Measurements from ENCODE around the gene SCN10A. TPM values are rescaled to one million over a fixed set of nuclear protein-coding genes. Genes with fewer than 3 reads are reported as not detected.
A peak's percentile ranks its signal among the peaks of the same experiment; 100 is the strongest.

The SCN10A gene
- total RNA-seq, result not detected in 2 replicates
- polyA plus RNA-seq, result not detected in 2 replicates

DNA sequence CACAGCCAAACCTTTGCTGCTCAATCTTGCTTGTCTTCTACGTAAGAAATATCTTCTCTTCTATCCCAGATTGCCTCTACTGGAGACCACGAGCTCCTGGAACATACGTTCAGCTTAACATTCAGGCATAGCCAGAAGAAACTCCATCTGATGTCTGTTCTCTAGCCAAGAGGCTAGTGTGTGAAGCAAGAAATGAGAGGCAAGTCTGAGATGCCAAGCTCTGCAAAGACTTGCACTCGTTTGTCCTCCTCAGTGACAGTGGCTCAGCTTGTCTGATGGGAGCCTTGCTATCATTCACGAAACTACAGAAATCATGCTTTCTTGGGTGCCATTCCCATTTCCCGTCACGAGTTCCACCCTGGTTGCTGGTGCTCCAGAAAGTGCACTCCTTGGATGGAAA, at the start of gene SCN10A:
Gene SCN10A, minus strand, starts transcription at position 192 of the 400 bp plus-strand sequence. CDS start 22,207 bp downstream, outside the sequence.
- no peak within 1 kb of the TSS for H3K27ac ChIP-seq
- H3K4me1 ChIP-seq (ENCODE audit: low read depth), result peaks cover 5% of the 10 kb centered on the region
- H3K27me3 ChIP-seq, result peaks cover 39% of the 10 kb centered on the region
- no peak for DNase-seq (ENCODE audit: low read depth in 1 of 2, low spot score in 1 of 2)
- TF ChIP-seq, protein P1, sequence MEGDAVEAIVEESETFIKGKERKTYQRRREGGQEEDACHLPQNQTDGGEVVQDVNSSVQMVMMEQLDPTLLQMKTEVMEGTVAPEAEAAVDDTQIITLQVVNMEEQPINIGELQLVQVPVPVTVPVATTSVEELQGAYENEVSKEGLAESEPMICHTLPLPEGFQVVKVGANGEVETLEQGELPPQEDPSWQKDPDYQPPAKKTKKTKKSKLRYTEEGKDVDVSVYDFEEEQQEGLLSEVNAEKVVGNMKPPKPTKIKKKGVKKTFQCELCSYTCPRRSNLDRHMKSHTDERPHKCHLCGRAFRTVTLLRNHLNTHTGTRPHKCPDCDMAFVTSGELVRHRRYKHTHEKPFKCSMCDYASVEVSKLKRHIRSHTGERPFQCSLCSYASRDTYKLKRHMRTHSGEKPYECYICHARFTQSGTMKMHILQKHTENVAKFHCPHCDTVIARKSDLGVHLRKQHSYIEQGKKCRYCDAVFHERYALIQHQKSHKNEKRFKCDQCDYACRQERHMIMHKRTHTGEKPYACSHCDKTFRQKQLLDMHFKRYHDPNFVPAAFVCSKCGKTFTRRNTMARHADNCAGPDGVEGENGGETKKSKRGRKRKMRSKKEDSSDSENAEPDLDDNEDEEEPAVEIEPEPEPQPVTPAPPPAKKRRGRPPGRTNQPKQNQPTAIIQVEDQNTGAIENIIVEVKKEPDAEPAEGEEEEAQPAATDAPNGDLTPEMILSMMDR (IDR thresholded peaks at IDR 0.05; ENCODE audit: low read depth, low read length), result no peak
- no peak within 1 kb of the TSS for H3K4me3 ChIP-seq
- no peaks in the 10 kb centered on the region for H3K9me3 ChIP-seq (ENCODE audit: low read depth)
- H3K36me3 ChIP-seq, result no peaks in the 10 kb centered on the region

DNA sequence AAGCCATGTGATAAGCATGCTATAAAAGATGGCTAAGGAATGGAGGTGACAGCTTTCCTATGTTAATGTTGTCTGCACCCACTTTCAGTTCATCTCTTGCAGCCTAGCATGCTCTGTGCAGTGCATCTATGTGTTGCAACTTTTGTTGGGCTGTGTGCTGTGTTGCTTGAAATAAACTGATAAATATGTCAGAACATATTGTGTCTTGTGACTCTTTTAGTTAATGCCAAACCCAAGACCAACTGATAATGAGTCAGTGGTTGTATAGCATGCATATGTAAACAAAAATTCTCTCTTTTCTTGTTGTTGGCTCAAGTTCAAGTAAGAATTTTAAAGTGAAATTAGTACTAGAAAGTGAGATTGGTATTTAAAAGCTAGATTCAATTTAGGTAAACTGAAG, 37.0 kb upstream of the SCN10A start:
- H3K27ac ChIP-seq, result no peak overlapping the region
- no peaks in the 10 kb centered on the region for H3K36me3 ChIP-seq
- H3K4me1 ChIP-seq (ENCODE audit: low read depth), result no peaks in the 10 kb centered on the region
- H3K27me3 ChIP-seq, result no peaks in the 10 kb centered on the region
- no peaks in the 10 kb centered on the region for H3K9me3 ChIP-seq (ENCODE audit: low read depth)
- TF ChIP-seq, protein P1 (IDR thresholded peaks at IDR 0.05; ENCODE audit: low read depth, low read length), result no peak
- no peak overlapping the region for H3K4me3 ChIP-seq
- DNase-seq (ENCODE audit: low read depth in 1 of 2, low spot score in 1 of 2), result peak in 1 of 2 donors; percentile 52

DNA sequence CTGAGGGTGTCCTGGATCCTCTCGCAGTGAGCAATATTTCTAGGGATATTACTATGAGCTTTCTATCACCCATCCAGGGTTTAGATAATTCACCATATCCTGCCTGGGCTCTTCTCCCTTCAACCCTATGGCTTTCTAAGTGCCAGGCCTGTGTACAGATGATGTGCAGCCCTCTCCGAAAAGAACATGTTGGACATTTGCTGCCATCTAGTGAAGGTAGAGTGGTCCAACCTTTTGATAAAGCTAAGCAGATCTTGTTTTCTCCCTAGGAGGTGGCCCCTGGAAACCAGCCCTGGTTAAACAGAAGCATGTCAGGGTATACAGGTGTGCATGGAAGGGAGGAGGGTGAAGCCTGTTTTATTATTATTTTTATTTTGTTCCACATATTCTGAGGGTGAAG, 27.9 kb upstream of the SCN10A start:
- Histone ChIP-seq H3K36me3 (no peaks in the 10 kb centered on the region), H3K9me3 (ENCODE audit: low read depth) (no peaks in the 10 kb centered on the region), H3K27me3 (peaks cover 27% of the 10 kb centered on the region), H3K27ac (no peak overlapping the region), H3K4me3 (no peak overlapping the region), H3K4me1 (ENCODE audit: low read depth) (no peaks in the 10 kb centered on the region)
- peak; percentile 58 to 82 for DNase-seq (ENCODE audit: low read depth in 1 of 2, low spot score in 1 of 2)
- TF ChIP-seq, protein P1 (IDR thresholded peaks at IDR 0.05; ENCODE audit: low read depth, low read length), result peak; percentile 62

DNA sequence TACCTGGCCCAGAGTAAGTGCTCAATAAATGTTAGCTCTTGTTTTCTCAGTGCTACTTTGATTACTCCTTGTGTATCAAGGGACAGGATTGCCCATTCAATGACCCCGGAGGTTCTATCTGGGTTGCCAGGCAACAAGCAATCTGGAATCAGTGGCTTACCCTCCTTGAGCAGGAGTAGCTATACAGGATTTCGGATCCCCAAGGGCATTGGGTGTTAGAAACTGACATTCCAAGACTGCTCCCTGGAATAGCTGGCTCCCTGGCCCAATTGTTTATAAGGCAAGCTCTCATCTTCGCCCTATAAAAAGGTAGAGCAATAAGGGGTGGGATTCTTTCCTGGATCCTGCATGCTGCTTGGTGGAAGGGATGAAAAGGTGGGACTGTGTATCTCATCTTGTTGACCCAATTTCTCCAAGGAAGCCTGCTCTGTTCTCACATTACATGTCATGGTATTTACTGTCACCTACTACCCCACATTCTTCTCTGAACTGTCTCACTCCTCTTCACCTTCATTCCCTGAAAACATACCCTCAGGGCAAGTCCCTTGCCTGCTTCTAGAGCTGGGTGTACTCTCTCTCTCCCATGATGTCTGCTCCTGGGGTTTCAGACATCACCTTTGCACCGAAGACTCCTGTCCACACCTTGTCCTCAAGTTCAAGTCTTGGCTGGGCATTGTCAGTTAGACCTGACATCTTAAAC, 26.4 kb upstream of the SCN10A start:
- Histone ChIP-seq H3K27me3 (peaks cover 27% of the 10 kb centered on the region), H3K4me3 (no peak overlapping the region), H3K36me3 (no peaks in the 10 kb centered on the region), H3K9me3 (ENCODE audit: low read depth) (no peaks in the 10 kb centered on the region), H3K4me1 (ENCODE audit: low read depth) (no peaks in the 10 kb centered on the region), H3K27ac (no peak overlapping the region)
- no peak for DNase-seq (ENCODE audit: low read depth in 1 of 2, low spot score in 1 of 2)
- TF ChIP-seq, protein P1 (IDR thresholded peaks at IDR 0.05; ENCODE audit: low read depth, low read length), result no peak

DNA sequence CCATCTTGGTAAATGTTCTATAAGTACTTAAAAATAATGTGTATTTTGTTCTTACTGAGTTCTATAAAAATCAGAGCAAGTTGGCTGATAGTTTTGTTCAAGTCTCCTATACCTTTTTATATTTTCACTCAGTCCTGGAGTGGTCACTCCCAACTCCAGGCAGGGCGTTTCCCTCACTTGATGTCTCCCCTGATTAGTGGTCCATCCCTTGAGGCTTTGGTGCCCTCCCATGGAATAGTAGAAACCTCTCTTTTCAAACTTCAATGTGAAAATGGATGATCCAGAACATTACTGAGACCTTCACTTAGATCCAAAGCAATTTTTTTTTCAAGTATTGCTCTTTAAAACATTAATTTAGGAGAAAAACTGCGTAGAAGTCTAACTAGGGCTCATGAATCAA, 25.0 kb upstream of the SCN10A start:
- no peak overlapping the region for H3K4me3 ChIP-seq
- no peaks in the 10 kb centered on the region for H3K36me3 ChIP-seq
- peaks cover 27% of the 10 kb centered on the region for H3K27me3 ChIP-seq
- no peaks in the 10 kb centered on the region for H3K9me3 ChIP-seq (ENCODE audit: low read depth)
- no peak overlapping the region for H3K27ac ChIP-seq
- H3K4me1 ChIP-seq (ENCODE audit: low read depth), result no peaks in the 10 kb centered on the region
- DNase-seq (ENCODE audit: low read depth in 1 of 2, low spot score in 1 of 2), result peak in 1 of 2 donors; percentile 33
- TF ChIP-seq, protein P1 (IDR thresholded peaks at IDR 0.05; ENCODE audit: low read depth, low read length), result no peak
